ENCODE measurements around the gene GALR3. TPM values are rescaled to one million over a fixed set of nuclear protein-coding genes. Genes with fewer than 3 reads are reported as not detected.

GALR3 gene, protein sequence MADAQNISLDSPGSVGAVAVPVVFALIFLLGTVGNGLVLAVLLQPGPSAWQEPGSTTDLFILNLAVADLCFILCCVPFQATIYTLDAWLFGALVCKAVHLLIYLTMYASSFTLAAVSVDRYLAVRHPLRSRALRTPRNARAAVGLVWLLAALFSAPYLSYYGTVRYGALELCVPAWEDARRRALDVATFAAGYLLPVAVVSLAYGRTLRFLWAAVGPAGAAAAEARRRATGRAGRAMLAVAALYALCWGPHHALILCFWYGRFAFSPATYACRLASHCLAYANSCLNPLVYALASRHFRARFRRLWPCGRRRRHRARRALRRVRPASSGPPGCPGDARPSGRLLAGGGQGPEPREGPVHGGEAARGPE
- total RNA-seq, result not detected
- not detected for polyA plus RNA-seq

DNA sequence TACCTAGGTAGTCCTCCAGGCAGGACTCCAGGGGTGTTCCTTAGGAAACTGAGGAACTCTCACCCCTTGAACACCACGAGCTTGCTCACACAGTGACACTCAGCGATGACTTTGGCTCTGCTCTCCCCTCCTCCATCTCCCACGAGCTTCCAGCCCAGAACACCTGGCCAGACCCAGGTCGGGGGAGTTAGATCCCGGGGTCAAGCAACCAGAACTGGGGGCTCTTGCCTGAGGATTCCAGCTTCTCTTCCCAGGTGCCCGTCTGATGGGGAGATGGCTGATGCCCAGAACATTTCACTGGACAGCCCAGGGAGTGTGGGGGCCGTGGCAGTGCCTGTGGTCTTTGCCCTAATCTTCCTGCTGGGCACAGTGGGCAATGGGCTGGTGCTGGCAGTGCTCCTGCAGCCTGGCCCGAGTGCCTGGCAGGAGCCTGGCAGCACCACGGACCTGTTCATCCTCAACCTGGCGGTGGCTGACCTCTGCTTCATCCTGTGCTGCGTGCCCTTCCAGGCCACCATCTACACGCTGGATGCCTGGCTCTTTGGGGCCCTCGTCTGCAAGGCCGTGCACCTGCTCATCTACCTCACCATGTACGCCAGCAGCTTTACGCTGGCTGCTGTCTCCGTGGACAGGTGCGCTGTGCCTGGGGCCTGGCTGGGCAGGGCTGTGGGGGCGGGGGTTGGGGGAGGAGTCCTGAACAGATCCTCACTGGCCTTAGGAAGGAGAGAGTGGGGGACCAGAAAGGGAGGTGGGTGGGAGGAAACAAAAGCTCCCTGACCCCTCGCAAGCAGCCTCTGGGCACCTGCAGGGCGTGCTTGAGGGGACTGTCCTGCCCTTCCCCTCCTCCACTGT is at the start of gene GALR3:
GALR3 (plus strand) TSS at position 249 of the 852 bp plus-strand sequence; CDS start at position 274, 25 bp downstream.
- H3K27ac Mint-ChIP-seq, result peak within 1 kb of the TSS in 1 of 8 donors; percentile 48
- H3K9me3 ChIP-seq (ENCODE audit: low read length), result no peaks in the 10 kb centered on the region

DNA sequence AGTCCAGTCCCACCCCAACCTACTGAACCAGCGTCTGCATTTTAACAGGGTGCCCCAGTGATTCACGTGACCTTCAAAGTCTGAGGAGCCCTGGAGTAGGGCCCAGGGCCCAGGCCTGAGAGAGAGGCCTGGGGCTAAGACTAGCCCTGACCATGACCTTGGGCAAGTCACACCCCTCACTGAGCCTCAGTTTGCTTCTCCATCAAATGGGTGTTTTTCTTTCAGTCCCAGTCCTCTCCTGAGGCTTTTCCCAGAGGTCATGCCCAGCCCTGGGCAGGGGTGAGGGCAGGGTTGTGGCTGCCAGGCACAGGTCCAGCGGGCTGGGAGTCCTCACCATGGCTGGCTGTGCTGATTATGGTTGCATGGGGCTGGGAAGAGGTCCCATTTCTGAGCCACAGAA is 48.5 kb upstream of the GALR3 start:
- no peaks in the 10 kb centered on the region for H3K9me3 Mint-ChIP-seq
- no peaks in the 10 kb centered on the region for H3K27me3 Mint-ChIP-seq
- POLR2A ChIA-PET, result no interaction called here
- no peaks in the 10 kb centered on the region for H3K4me1 Mint-ChIP-seq
- Histone ChIP-seq H3K27ac (ENCODE audit: low read depth, low read length) (no peak overlapping the region), H3K27me3 (ENCODE audit: insufficient read depth, low read length, poor library complexity, severe bottlenecking) (no peaks in the 10 kb centered on the region), H3K4me1 (ENCODE audit: insufficient read depth, low read length) (no peaks in the 10 kb centered on the region), H3K4me3 (ENCODE audit: low read length) (no peak overlapping the region), H3K36me3 (ENCODE audit: insufficient read depth, low read length) (no peaks in the 10 kb centered on the region), H3K9me3 (ENCODE audit: low read length) (no peaks in the 10 kb centered on the region)
- no peak for DNase-seq
- H3K27ac Mint-ChIP-seq, result no peak overlapping the region
- CTCF ChIA-PET, result no interaction called here
- H3K36me3 Mint-ChIP-seq, result peaks cover 0 to 30% (median 4%) of the 10 kb centered on the region in 3 donors
- H3K4me3 Mint-ChIP-seq, result no peak overlapping the region

More for the DNA sequence above, at the start of gene GALR3:
- no peaks in the 10 kb centered on the region for H3K9me3 Mint-ChIP-seq
- no peak within 1 kb of the TSS for H3K4me3 ChIP-seq (ENCODE audit: low read length)
- no peaks in the 10 kb centered on the region for H3K27me3 ChIP-seq (ENCODE audit: insufficient read depth, low read length, poor library complexity, severe bottlenecking)
- ChIA-PET POLR2A (no interaction called here), CTCF (interaction anchor here (1.8 kb wide), 1 partner anchor 142 kb away, joined by 4 read pairs; no protein-coding TSS in a partner anchor)
- no peak within 1 kb of the TSS for H3K27ac ChIP-seq (ENCODE audit: low read depth, low read length)
- no peaks in the 10 kb centered on the region for H3K36me3 ChIP-seq (ENCODE audit: insufficient read depth, low read length)
- H3K27me3 Mint-ChIP-seq, result peaks cover 8 to 23% of the 10 kb centered on the region in 2 donors
- peaks cover 0 to 3% (median 3%) of the 10 kb centered on the region in 3 donors for H3K36me3 Mint-ChIP-seq
- H3K4me3 Mint-ChIP-seq, result peak within 1 kb of the TSS in 3 of 7 donors; percentile 41 to 59 (median 44)
- H3K4me1 Mint-ChIP-seq, result peaks cover 5 to 12% (median 5%) of the 10 kb centered on the region in 3 donors
- H3K4me1 ChIP-seq (ENCODE audit: insufficient read depth, low read length), result peaks cover 6% of the 10 kb centered on the region
- no peak for DNase-seq

DNA sequence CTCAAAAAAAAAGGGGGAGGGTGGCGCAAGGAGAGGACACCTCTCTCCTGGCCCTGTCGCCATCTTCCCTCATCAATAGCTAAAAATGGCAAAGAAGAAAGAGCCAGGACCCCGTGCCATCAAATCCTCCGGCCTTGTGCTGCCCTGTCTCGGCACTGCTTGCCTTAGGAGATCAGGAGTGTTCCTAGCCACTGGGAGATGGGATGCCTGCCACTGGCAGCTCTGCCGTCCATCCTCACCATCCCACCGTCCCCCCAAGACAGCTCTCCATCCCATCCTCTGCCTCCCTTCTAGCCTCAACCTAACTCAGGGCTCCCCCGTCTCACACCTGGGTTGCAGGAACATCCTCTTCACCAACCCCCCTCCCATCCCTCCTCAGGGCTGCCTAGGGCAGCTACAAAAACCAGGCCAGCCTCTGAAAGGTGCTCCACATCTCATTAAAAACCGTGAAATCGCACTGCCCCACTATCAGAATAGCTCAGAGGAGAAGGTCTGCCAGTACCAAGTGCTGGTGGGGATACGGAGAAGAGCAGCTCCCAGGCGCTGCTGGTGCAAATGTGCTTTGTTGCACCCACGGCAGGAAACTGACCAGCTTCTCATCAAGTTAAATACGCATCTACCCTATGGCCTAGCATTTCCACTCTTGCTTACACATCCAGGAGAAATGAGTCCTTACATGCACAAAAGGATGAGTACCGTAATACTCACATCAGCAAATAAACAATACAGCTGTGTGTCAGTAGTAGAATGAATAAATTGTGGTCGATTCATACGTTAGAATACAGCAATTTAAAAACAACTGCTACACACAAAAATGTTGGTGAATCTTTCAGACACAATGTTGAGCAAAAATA is 47.2 kb upstream of the GALR3 start:
- no peaks in the 10 kb centered on the region for H3K4me1 Mint-ChIP-seq
- Histone ChIP-seq H3K36me3 (ENCODE audit: insufficient read depth, low read length) (no peaks in the 10 kb centered on the region), H3K4me3 (ENCODE audit: low read length) (no peak overlapping the region), H3K9me3 (ENCODE audit: low read length) (no peaks in the 10 kb centered on the region), H3K27me3 (ENCODE audit: insufficient read depth, low read length, poor library complexity, severe bottlenecking) (no peaks in the 10 kb centered on the region), H3K27ac (ENCODE audit: low read depth, low read length) (no peak overlapping the region), H3K4me1 (ENCODE audit: insufficient read depth, low read length) (no peaks in the 10 kb centered on the region)
- POLR2A ChIA-PET, result interaction anchor here (0.7 kb wide), 1 partner anchor 290 kb away, joined by 4 read pairs; no protein-coding TSS in a partner anchor
- peak overlapping the region in 2 of 8 donors; percentile 60 to 75 for H3K27ac Mint-ChIP-seq
- no peaks in the 10 kb centered on the region for H3K9me3 Mint-ChIP-seq
- CTCF ChIA-PET, result no interaction called here
- no peaks in the 10 kb centered on the region for H3K27me3 Mint-ChIP-seq
- peaks cover 0 to 27% (median 4%) of the 10 kb centered on the region in 3 donors for H3K36me3 Mint-ChIP-seq
- H3K4me3 Mint-ChIP-seq, result no peak overlapping the region
- no peak for DNase-seq

DNA sequence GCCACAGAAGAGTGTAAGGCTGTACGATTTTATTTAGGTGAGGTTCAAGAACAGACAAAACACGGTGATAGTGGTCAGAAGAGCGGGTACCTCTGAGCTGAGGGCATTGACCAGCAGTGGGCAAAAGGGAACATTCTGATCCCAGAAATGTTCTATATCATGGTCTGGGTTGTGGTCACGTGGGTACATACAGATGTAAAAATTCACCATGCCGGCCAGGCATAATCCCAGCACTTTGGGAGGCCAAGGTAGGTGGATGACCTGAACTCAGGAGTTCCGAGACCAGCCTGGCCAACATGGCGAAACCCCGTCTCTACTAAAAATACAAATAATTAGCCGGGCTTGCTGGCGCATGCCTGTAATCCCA is 46.6 kb upstream of the GALR3 start:
- Histone ChIP-seq H3K27ac (ENCODE audit: low read depth, low read length) (no peak overlapping the region), H3K9me3 (ENCODE audit: low read length) (no peaks in the 10 kb centered on the region), H3K27me3 (ENCODE audit: insufficient read depth, low read length, poor library complexity, severe bottlenecking) (no peaks in the 10 kb centered on the region), H3K4me1 (ENCODE audit: insufficient read depth, low read length) (no peaks in the 10 kb centered on the region), H3K36me3 (ENCODE audit: insufficient read depth, low read length) (no peaks in the 10 kb centered on the region), H3K4me3 (ENCODE audit: low read length) (no peak overlapping the region)
- no peak for DNase-seq
- POLR2A ChIA-PET, result interaction anchor here (0.7 kb wide), 1 partner anchor 291 kb away, joined by 4 read pairs; no protein-coding TSS in a partner anchor
- Mint-ChIP-seq H3K9me3 (no peaks in the 10 kb centered on the region), H3K4me3 (no peak overlapping the region), H3K36me3 (peaks cover 0 to 22% (median 4%) of the 10 kb centered on the region in 3 donors), H3K27ac (peak overlapping the region in 2 of 8 donors; percentile 38 to 75), H3K27me3 (no peaks in the 10 kb centered on the region), H3K4me1 (no peaks in the 10 kb centered on the region)
- CTCF ChIA-PET, result no interaction called here

DNA sequence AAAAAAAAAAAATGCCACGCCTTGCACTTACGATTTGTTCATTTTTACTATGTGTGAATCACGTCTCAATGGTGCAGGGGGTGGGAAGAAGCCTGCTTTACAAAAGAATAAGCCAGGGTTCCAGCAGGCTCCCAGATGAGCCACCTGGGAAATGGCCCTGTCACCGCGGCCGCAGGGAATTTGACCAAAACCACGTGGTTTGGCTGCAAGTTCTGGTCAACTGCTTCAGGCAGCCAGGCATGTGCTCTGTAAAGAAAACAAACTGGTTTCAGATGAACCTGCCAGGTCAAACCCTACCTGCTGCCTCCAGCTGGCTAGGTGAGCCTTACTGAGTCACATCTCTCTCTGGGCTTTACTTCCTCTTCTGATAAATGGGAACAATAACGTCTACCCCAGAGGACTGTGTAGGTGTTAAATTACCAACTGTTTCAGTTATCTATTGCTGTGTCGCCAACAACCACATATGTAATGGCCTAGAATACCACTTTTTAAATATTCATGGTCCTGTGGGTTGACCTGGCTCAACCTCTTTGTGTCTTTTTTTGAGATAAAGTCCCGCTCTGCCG is 46.0 kb upstream of the GALR3 start:
- H3K4me1 Mint-ChIP-seq, result no peaks in the 10 kb centered on the region

DNA sequence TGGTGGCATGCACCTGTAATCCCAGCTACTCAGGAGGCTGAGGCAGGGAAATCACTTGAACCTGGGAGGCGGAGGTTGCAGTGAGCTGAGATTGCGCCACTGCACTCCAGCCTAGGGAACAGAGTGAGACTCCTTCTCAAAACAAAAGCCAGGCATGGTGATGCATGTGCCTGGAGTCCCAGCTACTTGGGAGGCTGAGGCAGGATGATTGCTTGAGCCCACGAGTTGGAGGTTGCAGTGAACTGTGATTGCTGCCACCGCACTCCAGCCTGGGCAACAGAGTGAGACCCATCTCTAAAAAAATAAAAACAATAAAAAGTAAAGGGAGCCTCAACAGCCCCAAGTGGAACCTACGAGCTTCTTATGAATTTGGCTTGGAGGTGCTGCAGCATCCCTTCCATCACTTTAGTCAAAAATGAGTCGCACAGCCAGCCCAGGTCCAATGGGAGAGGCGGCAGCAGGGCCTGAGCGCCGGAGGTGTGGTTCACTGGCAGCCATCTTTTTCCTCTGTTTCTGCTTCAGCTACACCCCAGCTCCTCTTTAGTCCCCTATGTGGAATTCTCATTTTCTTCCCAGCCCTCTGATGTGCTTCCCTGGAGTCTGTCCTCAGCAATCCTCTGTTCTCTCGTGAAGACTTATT is 44.7 kb upstream of the GALR3 start:
- ChIA-PET CTCF (no interaction called here), POLR2A (no interaction called here)
- Histone ChIP-seq H3K4me1 (ENCODE audit: insufficient read depth, low read length) (no peaks in the 10 kb centered on the region), H3K4me3 (ENCODE audit: low read length) (no peak overlapping the region), H3K27me3 (ENCODE audit: insufficient read depth, low read length, poor library complexity, severe bottlenecking) (no peaks in the 10 kb centered on the region), H3K27ac (ENCODE audit: low read depth, low read length) (no peak overlapping the region), H3K9me3 (ENCODE audit: low read length) (no peaks in the 10 kb centered on the region), H3K36me3 (ENCODE audit: insufficient read depth, low read length) (no peaks in the 10 kb centered on the region)
- Mint-ChIP-seq H3K4me1 (no peaks in the 10 kb centered on the region), H3K36me3 (peaks cover 0 to 5% (median 2%) of the 10 kb centered on the region in 3 donors), H3K27ac (no peak overlapping the region), H3K9me3 (no peaks in the 10 kb centered on the region), H3K27me3 (peaks cover 0 to 2% of the 10 kb centered on the region in 2 donors), H3K4me3 (no peak overlapping the region)
- no peak for DNase-seq

More for the DNA sequence above, 46.0 kb upstream of the GALR3 start:
- DNase-seq, result no peak
- no peaks in the 10 kb centered on the region for H3K36me3 ChIP-seq (ENCODE audit: insufficient read depth, low read length)
- H3K9me3 ChIP-seq (ENCODE audit: low read length), result no peaks in the 10 kb centered on the region
- no peaks in the 10 kb centered on the region for H3K27me3 ChIP-seq (ENCODE audit: insufficient read depth, low read length, poor library complexity, severe bottlenecking)
- peaks cover 0 to 18% (median 4%) of the 10 kb centered on the region in 3 donors for H3K36me3 Mint-ChIP-seq
- peaks cover 0 to 2% of the 10 kb centered on the region in 2 donors for H3K27me3 Mint-ChIP-seq
- POLR2A ChIA-PET, result interaction anchor here (0.7 kb wide), 1 partner anchor 292 kb away, joined by 4 read pairs; no protein-coding TSS in a partner anchor
- no peak overlapping the region for H3K27ac Mint-ChIP-seq
- no peaks in the 10 kb centered on the region for H3K9me3 Mint-ChIP-seq
- no peak overlapping the region for H3K4me3 ChIP-seq (ENCODE audit: low read length)
- H3K4me1 ChIP-seq (ENCODE audit: insufficient read depth, low read length), result no peaks in the 10 kb centered on the region
- no peak overlapping the region for H3K4me3 Mint-ChIP-seq
- CTCF ChIA-PET, result no interaction called here
- H3K27ac ChIP-seq (ENCODE audit: low read depth, low read length), result no peak overlapping the region

DNA sequence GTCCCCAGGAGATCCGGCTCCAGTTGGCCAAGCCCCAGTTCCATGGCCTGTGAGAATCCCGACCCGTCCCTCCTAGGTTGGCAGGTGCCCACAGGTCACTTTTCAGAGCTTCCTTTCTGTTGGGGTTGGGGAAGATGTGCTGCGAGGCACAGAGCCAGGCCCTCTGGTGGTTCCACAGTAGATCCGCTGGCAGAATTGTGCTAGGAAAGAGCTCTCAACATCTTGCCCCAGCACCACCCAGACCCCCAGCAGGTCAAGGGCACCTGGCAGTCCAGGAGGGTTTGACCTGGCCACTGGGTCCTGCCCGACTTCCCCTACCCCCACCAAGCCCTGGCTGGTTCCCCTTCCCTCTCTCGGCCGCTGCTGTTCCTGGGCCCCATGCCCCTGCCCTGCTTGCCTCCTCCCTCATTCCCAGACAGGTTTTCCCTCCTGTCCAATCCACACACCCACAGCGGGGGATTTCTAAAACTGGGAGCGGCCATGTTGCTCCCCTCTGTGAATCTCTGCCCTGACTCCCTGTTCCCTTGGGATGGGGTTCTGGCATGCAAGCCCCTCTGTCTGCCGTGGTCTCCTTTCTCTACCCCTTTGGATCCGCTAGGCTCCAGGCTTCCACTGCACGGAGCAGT is 41.6 kb upstream of the GALR3 start:
- no peaks in the 10 kb centered on the region for H3K4me1 ChIP-seq (ENCODE audit: insufficient read depth, low read length)
- no peaks in the 10 kb centered on the region for H3K9me3 ChIP-seq (ENCODE audit: low read length)
- Mint-ChIP-seq H3K9me3 (no peaks in the 10 kb centered on the region), H3K4me3 (peak overlapping the region in 1 of 7 donors; percentile 44), H3K4me1 (no peaks in the 10 kb centered on the region), H3K27ac (no peak overlapping the region), H3K36me3 (no peaks in the 10 kb centered on the region), H3K27me3 (peaks cover 7 to 8% of the 10 kb centered on the region in 2 donors)
- no peak overlapping the region for H3K27ac ChIP-seq (ENCODE audit: low read depth, low read length)
- no peaks in the 10 kb centered on the region for H3K27me3 ChIP-seq (ENCODE audit: insufficient read depth, low read length, poor library complexity, severe bottlenecking)
- H3K4me3 ChIP-seq (ENCODE audit: low read length), result no peak overlapping the region
- CTCF ChIA-PET, result no interaction called here
- H3K36me3 ChIP-seq (ENCODE audit: insufficient read depth, low read length), result no peaks in the 10 kb centered on the region
- DNase-seq, result no peak
- POLR2A ChIA-PET, result no interaction called here

Data from CD8-positive, alpha-beta memory T cell (primary cell).